ENCODE results near the gene NSUN4. TPM values are rescaled to one million over a fixed set of nuclear protein-coding genes. Genes with fewer than 3 reads are reported as not detected.

NSUN4 gene
- polyA plus RNA-seq, 4 donors = 23.8 to 30.7 (median 27.4) TPM

GRCh38 chr1:46404482-46405196 is 64.0 kb downstream of the NSUN4 start:
- no peak for DNase-seq (ENCODE audit: low read depth in 4 of 4, low spot score in 2 of 4)

- no peak for DNase-seq (ENCODE audit: low read depth in 4 of 4, low spot score in 2 of 4)
Measured at GRCh38 chr1:46405197-46405555, 64.6 kb downstream of the NSUN4 start.

GRCh38 chr1:46405724-46406123 is 65.1 kb downstream of the NSUN4 start:
- DNase-seq (ENCODE audit: low read depth in 4 of 4, low spot score in 2 of 4) = no peak

GRCh38 chr1:46406881-46407608 is 66.4 kb downstream of the NSUN4 start:
- no peak for DNase-seq (ENCODE audit: low read depth in 4 of 4, low spot score in 2 of 4)

- no peak for DNase-seq (ENCODE audit: low read depth in 4 of 4, low spot score in 2 of 4)
Measured at GRCh38 chr1:46407636-46408035, 67.0 kb downstream of the NSUN4 start.

- no peak for DNase-seq (ENCODE audit: low read depth in 4 of 4, low spot score in 2 of 4)
Measured at GRCh38 chr1:46408356-46409062, 67.9 kb downstream of the NSUN4 start.

- DNase-seq (ENCODE audit: low read depth in 4 of 4, low spot score in 2 of 4) = no peak
Measured at GRCh38 chr1:46409063-46409372, 68.4 kb downstream of the NSUN4 start.

GRCh38 chr1:46410156-46411009 is 69.8 kb downstream of the NSUN4 start:
- DNase-seq (ENCODE audit: low read depth in 4 of 4, low spot score in 2 of 4) = no peak

GRCh38 chr1:46411010-46411405 is 70.4 kb downstream of the NSUN4 start:
- DNase-seq (ENCODE audit: low read depth in 4 of 4, low spot score in 2 of 4) = no peak

Other genes starting within 250 kb of the NSUN4 start
- 10 to 100 TPM; 24.6 to 32.8 (median 27.4) TPM for gene PIK3R3, start 208.2 kb upstream of the NSUN4 start, polyA plus RNA-seq (ENCODE audit: insufficient read length in 4 of 4)
- 10 to 100 TPM; 65.6 to 99.6 (median 80.7) TPM for gene TSPAN1, start 165.7 kb upstream of the NSUN4 start, polyA plus RNA-seq (ENCODE audit: insufficient read length in 4 of 4)
- not detected for gene P3R3URF, start 164.3 kb upstream of the NSUN4 start, polyA plus RNA-seq (ENCODE audit: insufficient read length in 4 of 4)
- 10 to 100 TPM; 70.0 to 94.5 (median 84.7) TPM for gene POMGNT1, start 142.4 kb upstream of the NSUN4 start, polyA plus RNA-seq (ENCODE audit: insufficient read length in 4 of 4)
- gene LURAP1, start 137.5 kb upstream of the NSUN4 start, polyA plus RNA-seq (ENCODE audit: insufficient read length in 4 of 4) = 1 to 10 TPM; 3.1 to 6.5 (median 4.2) TPM
- gene RAD54L, start 93.0 kb upstream of the NSUN4 start, polyA plus RNA-seq (ENCODE audit: insufficient read length in 4 of 4) = 10 to 100 TPM; 10.8 to 16.3 (median 13.4) TPM
- gene LRRC41, start 37.2 kb upstream of the NSUN4 start, polyA plus RNA-seq (ENCODE audit: insufficient read length in 4 of 4) = 10 to 100 TPM; 75.6 to 99.0 (median 91.7) TPM
- gene UQCRH, start 37.1 kb upstream of the NSUN4 start, polyA plus RNA-seq (ENCODE audit: insufficient read length in 4 of 4) = 100 to 1,000 TPM; 354 to 478 (median 418) TPM
- 10 to 100 TPM; 16.9 to 31.8 (median 26.7) TPM for gene FAAH, start 53.5 kb downstream of the NSUN4 start, polyA plus RNA-seq (ENCODE audit: insufficient read length in 4 of 4)
- gene DMBX1, start 149.0 kb downstream of the NSUN4 start, polyA plus RNA-seq (ENCODE audit: insufficient read length in 4 of 4) = under 1 TPM in 1 of 4 donors, not detected in 3; 0.09 TPM
- not detected for gene KNCN, start 210.8 kb downstream of the NSUN4 start, polyA plus RNA-seq (ENCODE audit: insufficient read length in 4 of 4)

Data from left renal cortex interstitium (tissue), 4 donors.